Activated T-cell treated with anti-CD3 and anti-CD28 coated beads for 48 hours (primary cell): ENCODE measurements around the gene LCN6.
"Not testable (repeated sequence)": the region's sequence is repeated elsewhere in the genome, so short reads cannot be mapped to it uniquely, and the experiment has no call there.

Source experiments
- DNase-seq: peaks from one replicate; pipeline ENCODE4 v3.0.0-alpha.2; 2020; ENCODE audit warnings: low read depth

The LCN6 gene

GRCh38 chr9:136723989-136724388 is 24.3 kb downstream of the LCN6 start:
- no peak for DNase-seq

- DNase-seq: no peak
Measured at GRCh38 chr9:136723362-136723976, 24.9 kb downstream of the LCN6 start.

DNA sequence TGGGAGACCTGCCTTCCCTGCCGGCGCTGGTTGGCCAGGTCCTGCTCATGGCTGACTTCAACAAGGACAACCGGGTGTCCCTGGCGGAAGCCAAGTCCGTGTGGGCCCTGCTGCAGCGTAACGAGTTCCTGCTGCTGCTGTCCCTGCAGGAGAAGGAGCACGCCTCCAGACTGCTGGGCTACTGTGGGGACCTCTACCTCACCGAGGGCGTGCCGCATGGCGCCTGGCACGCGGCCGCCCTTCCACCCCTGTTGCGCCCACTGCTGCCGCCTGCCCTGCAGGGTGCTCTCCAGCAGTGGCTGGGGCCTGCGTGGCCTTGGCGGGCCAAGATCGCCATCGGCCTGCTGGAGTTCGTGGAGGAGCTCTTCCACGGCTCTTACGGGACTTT is 25.4 kb downstream of the LCN6 start:
- no peak for DNase-seq

- no peak for DNase-seq
Measured at GRCh38 chr9:136722093-136722968, 26.0 kb downstream of the LCN6 start.

GRCh38 chr9:136721339-136722092 is 26.8 kb downstream of the LCN6 start:
- no peak for DNase-seq

DNA sequence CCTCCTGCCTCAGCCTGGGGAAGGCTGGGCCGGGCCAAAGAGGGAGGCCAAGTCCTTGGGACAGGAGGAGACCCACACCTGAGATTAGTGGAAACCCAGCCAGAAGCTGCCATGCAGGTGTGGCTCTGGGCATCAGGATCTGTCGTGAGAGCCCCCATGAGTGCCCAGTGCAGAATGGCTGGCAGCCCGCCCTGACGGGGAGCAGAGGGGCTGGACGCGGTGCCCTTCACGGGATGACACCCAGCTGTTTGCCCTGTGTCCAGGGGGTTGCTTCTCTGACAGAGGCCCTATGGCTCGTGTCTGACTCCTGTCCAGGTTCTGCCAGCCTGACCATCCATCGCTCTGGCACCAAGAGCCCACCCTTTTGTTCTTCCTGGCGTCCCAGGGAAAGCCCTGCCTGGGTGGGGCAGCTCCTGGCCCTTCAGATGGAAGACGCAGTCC is 27.4 kb downstream of the LCN6 start:
- no peak for DNase-seq

- no peak for DNase-seq
Measured at GRCh38 chr9:136720251-136720897, 28.0 kb downstream of the LCN6 start.

GRCh38 chr9:136719195-136719880 is 29.0 kb downstream of the LCN6 start:
- no peak for DNase-seq

- no peak for DNase-seq
Measured at GRCh38 chr9:136718345-136719194, 29.8 kb downstream of the LCN6 start.

GRCh38 chr9:136717399-136717798 is 30.9 kb downstream of the LCN6 start:
- DNase-seq: no peak

- no peak for DNase-seq
Measured at GRCh38 chr9:136714893-136715274, 33.4 kb downstream of the LCN6 start.

- no peak for DNase-seq
Measured at GRCh38 chr9:136714096-136714892, 34.0 kb downstream of the LCN6 start.

DNA sequence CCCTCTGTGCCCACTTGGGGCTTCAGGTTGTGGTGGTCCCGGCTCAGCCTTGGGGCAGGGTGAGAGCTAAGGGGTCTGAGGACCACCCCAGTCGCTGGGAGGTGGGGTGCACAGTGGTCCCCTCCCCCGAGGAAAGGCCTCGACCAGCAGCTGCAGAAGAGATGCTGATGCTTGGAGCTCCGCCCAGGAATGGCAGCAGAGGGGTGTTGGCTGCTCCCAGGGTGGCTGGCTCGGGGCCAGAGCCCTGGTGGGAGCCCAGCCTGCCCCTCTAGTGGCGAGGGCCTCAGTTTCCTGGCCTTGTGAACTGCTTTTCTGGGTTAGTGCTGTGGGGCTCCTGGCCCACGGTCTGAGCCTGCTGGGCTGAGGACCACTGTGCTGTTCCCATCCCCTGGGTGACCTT is 34.8 kb downstream of the LCN6 start:
- DNase-seq: no peak

DNA sequence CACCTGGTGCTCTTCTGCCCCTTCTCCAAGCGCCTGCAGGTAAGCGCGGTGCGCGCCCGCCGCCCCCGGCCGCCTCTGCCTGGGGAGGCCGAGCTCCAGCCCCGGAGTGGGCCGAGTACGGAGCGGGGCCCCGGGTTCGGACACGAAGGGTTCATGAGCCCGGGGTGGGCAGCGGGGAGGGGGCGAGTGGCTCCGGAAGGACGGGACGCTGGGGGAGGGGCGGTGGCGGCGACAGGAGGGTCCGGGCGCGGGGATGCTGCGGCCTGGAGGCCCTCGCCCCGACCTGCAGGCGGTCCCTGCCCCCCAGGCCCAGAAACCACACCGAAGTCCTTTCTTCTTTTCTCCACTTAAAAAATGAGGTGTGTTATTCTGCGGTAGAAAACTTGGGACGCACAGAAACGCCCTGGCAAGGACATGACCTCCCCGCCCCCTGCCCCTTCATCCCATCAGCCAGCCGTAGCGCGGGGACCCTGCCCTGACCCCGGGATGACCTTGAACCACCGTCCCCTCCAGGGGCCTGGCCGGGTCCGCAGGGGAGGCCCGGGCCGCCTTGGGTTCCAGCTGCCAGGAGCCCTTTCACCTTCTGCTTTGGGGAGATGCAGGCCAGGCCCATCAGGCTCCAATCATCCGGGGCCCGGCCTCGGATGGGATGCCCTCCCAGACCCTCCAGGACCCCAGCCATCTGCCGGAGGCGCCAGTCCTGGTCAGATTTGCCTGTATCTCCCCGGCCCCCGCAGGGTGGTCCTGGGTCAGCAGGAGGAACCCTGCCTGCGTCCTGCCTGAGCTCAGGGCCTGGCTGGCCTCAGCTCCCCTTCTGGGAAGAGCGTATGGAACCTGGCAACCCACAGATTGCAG is 35.4 kb downstream of the LCN6 start:
- DNase-seq: no peak

DNA sequence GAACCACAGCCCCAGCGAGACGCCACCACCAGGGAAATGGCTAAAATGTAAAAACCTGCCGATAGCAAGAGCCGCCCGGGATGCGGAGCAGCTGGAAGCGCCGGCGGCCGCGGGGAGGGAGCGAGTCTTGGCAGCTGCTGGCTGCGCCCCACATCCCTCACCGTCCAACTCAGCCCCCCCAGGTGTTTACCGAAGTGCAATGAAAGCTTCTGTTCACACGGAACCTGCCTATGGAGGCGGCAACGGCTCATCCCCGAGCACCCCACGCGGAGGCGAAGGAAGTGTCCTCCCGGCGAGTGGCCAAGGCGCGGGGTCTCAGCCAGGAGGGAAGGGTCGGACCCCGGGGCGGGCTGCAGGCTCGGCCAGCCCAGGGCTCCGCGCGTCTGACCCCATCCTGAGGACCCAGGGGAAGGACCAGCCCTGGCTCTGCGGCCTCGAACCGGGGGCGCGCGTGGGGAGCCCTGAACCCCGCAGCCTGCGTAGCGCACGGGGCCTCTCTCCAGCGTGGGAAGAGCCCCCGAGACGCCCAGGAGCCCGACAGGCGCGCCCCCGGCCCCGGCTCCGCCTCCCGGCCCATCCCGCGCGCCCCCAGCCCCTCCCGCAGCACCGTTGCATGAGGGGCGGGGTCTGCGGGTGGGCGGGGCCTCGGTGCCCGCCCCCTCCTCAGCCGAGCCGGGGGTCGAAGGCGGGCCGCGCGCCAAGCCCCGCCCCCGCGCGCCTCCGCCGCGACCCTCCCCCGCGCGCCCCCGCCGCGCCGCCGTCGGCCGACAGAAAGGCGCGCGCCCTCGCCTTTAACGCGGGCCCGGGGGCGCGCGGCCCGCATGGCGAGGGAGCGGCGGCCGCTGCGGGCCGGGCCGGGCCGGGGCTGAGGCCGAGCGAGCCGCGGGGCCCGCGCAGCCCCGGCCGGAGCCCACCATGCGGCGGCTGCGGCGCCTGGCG is 36.3 kb downstream of the LCN6 start, which contains the start of gene DIPK1B:
Gene DIPK1B, plus strand, starts transcription at position 822 of the 939 bp plus-strand sequence. Its CDS starts 94 bp downstream, at position 916.
- no peak for DNase-seq

DNA sequence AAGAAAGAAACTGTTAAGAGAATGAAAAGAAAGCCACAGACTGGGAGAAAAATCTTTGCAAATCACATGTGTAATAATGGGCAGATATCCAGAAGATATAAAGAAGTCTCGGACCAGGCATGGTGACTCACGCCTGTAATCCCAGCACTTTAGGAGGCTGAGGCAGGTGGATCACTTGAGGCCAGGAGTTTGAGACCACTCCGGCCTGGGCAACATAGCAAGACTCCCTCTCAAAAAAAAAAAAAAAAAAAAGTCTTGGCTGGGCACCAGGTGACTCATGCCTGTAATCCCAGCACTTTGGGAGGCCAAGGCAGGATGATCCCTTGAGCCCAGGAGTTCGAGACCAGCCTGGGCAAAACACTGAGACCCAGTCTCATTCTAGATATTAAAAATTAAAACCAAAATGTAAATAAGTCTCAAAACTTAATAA is 37.1 kb downstream of the LCN6 start:
- not testable (repeated sequence) for DNase-seq

GRCh38 chr9:136710543-136710942 is 37.8 kb downstream of the LCN6 start:
- no peak for DNase-seq
